Transverse colon (tissue), 4 donors: ENCODE measurements around the gene PLD3.

ENCODE experiments used
- CTCF ChIP-seq, 5 experiments: fragments of 200-600 bp in 3 of 5; fragments of 450-650 bp in 2 of 5; sonication (generic) in 3 of 5; IDR thresholded peaks; 1 replicate in 2 of 5; 2 replicates in 3 of 5; pipeline ENCODE4 v1.5.1; 2016 to 2017; ENCODE audit warnings: antibody characterized with exemption in 5 of 5, inconsistent platforms in 3 of 5, mild to moderate bottlenecking in 2 of 5, moderate library complexity in 1 of 5
- EP300 ChIP-seq: sonication (generic); formaldehyde crosslinking; IDR thresholded peaks from one replicate; pipeline ENCODE4 v1.6.1; 2017; ENCODE audit warnings: antibody characterized with exemption, low read depth
- POLR2A ChIP-seq: fragments of 450-650 bp; IDR thresholded peaks from one replicate; pipeline ENCODE4 v1.6.1; 2016; ENCODE audit warnings: antibody characterized with exemption, mild to moderate bottlenecking, moderate library complexity
- POLR2AphosphoS5 ChIP-seq, 3 donors: sonication (generic); formaldehyde crosslinking; IDR thresholded peaks; one replicate each; pipeline ENCODE4 v1.6.1; 2016; ENCODE audit warnings: antibody characterized with exemption in 3 of 3

- TF ChIP-seq CTCF (IDR thresholded peaks at IDR 0.05) (peak; percentile 79 to 96 (median 84)), POLR2A (peak; percentile 99), POLR2AphosphoS5 (IDR thresholded peaks at IDR 0.05) (peak; percentile 99 to 100 (median 99)), EP300 (peak; percentile 3)
Observed at GRCh38 chr19:40425450-40426287, 77.2 kb downstream of the PLD3 start, which contains the start of gene SERTAD1.
